Liver (tissue), 3 donors: ENCODE data around the gene C1GALT1.

Source experiments
- MAX ChIP-seq: IDR thresholded peaks from 2 replicates; pipeline ENCODE4 v1.6.1; 2016; ENCODE audit warnings: antibody characterized with exemption
- REST ChIP-seq: IDR thresholded peaks from 2 replicates; pipeline ENCODE4 v1.6.1; 2016; ENCODE audit warnings: antibody characterized with exemption, mild to moderate bottlenecking
- SP1 ChIP-seq: IDR thresholded peaks from 2 replicates; pipeline ENCODE4 v1.6.1; 2018; ENCODE audit warnings: antibody characterized with exemption, mild to moderate bottlenecking
- TAF1 ChIP-seq: conservative IDR thresholded peaks from 2 replicates; pipeline ENCODE4 v1.6.1; 2016; ENCODE audit warnings: antibody characterized with exemption, mild to moderate bottlenecking
- YY1 ChIP-seq: IDR thresholded peaks from 2 replicates; pipeline ENCODE4 v1.6.1; 2016; ENCODE audit warnings: antibody characterized with exemption, mild to moderate bottlenecking
- TF ChIP-seq, protein P1 (sequence below): fragments of 150-350 bp; IDR thresholded peaks from 2 replicates; pipeline ENCODE4 v1.5.1; 2017; ENCODE audit warnings: improper control_type of control experiment, low read depth, low read length; ENCODE audit not compliant: missing input control
- donor health status: healthy.
- donor health status: healthy.

- TF ChIP-seq, protein P1, sequence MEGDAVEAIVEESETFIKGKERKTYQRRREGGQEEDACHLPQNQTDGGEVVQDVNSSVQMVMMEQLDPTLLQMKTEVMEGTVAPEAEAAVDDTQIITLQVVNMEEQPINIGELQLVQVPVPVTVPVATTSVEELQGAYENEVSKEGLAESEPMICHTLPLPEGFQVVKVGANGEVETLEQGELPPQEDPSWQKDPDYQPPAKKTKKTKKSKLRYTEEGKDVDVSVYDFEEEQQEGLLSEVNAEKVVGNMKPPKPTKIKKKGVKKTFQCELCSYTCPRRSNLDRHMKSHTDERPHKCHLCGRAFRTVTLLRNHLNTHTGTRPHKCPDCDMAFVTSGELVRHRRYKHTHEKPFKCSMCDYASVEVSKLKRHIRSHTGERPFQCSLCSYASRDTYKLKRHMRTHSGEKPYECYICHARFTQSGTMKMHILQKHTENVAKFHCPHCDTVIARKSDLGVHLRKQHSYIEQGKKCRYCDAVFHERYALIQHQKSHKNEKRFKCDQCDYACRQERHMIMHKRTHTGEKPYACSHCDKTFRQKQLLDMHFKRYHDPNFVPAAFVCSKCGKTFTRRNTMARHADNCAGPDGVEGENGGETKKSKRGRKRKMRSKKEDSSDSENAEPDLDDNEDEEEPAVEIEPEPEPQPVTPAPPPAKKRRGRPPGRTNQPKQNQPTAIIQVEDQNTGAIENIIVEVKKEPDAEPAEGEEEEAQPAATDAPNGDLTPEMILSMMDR, result no peak
- TF ChIP-seq MAX, result no peak
- no peak for TF ChIP-seq YY1
- no peak for TF ChIP-seq SP1
- TF ChIP-seq TAF1, result no peak
- TF ChIP-seq REST, result no peak
Observed at GRCh38 chr7:7207876-7208275, 25.5 kb downstream of the C1GALT1 start.
